Measurements from ENCODE around the gene PFDN5. TPM values are rescaled to one million over a fixed set of nuclear protein-coding genes. Genes with fewer than 3 reads are reported as not detected.
"Not testable (repeated sequence)": the region's sequence is repeated elsewhere in the genome, so short reads cannot be mapped to it uniquely, and the experiment has no call there.

The PFDN5 gene
- total RNA-seq, 1 experiment from 2014 or later = 288 TPM

- intact Hi-C loops (cut with micrococcal nuclease; ENCODE audit: unreplicated experiment) = no loop called here
- ChIA-PET POLR2A (ENCODE audit: low non-redundant PET) (no interaction called here), CTCF (no interaction called here)
- Histone ChIP-seq H3K9me3 (ENCODE audit: low read depth, low read length, poor library complexity, severe bottlenecking) (no peaks in the 10 kb centered on the region), H3K4me3 (ENCODE audit: low read depth, low read length, poor library complexity, severe bottlenecking) (no peak overlapping the region), H3K4me1 (ENCODE audit: insufficient read depth, low read length, poor library complexity, severe bottlenecking) (peaks cover 6% of the 10 kb centered on the region), H3K36me3 (ENCODE audit: insufficient read depth, low read length, poor library complexity, severe bottlenecking) (no peaks in the 10 kb centered on the region), H3K27me3 (replicated peaks; ENCODE audit: insufficient read depth, low read depth, low read length, poor library complexity) (no peaks in the 10 kb centered on the region), H3K27ac (ENCODE audit: low read depth, low read length, poor library complexity, severe bottlenecking) (no peak overlapping the region)
- no TSS peak for BruUV-seq (replicated peaks)
- no peak for DNase-seq (ENCODE audit: low spot score)
- TF ChIP-seq EZH2 (IDR thresholded peaks at IDR 0.05; ENCODE audit: borderline replicate concordance, low read depth, low read length, poor library complexity, severe bottlenecking) (no peak), CTCF (conservative IDR thresholded peaks at IDR 0.05; ENCODE audit: low read depth, low read length) (no peak)
Measured at GRCh38 chr12:53328043-53328435, 32.7 kb downstream of the PFDN5 start.

- Histone ChIP-seq H3K4me3 (ENCODE audit: low read depth, low read length, poor library complexity, severe bottlenecking) (no peak overlapping the region), H3K27me3 (replicated peaks; ENCODE audit: insufficient read depth, low read depth, low read length, poor library complexity) (no peaks in the 10 kb centered on the region), H3K36me3 (ENCODE audit: insufficient read depth, low read length, poor library complexity, severe bottlenecking) (no peaks in the 10 kb centered on the region), H3K27ac (ENCODE audit: low read depth, low read length, poor library complexity, severe bottlenecking) (no peak overlapping the region), H3K9me3 (ENCODE audit: low read depth, low read length, poor library complexity, severe bottlenecking) (no peaks in the 10 kb centered on the region), H3K4me1 (ENCODE audit: insufficient read depth, low read length, poor library complexity, severe bottlenecking) (peaks cover 3% of the 10 kb centered on the region)
- no TSS peak for BruUV-seq (replicated peaks)
- ChIA-PET POLR2A (ENCODE audit: low non-redundant PET) (no interaction called here), CTCF (no interaction called here)
- TF ChIP-seq EZH2 (IDR thresholded peaks at IDR 0.05; ENCODE audit: borderline replicate concordance, low read depth, low read length, poor library complexity, severe bottlenecking) (no peak), CTCF (conservative IDR thresholded peaks at IDR 0.05; ENCODE audit: low read depth, low read length) (no peak)
- intact Hi-C loops (cut with micrococcal nuclease; ENCODE audit: unreplicated experiment) = no loop called here
- no peak for DNase-seq (ENCODE audit: low spot score)
Measured at GRCh38 chr12:53330671-53331070, 35.3 kb downstream of the PFDN5 start.

- intact Hi-C loops (cut with micrococcal nuclease; ENCODE audit: unreplicated experiment); CTCF ChIA-PET; H3K27ac ChIP-seq (ENCODE audit: low read depth, low read length, poor library complexity, severe bottlenecking); H3K36me3 ChIP-seq (ENCODE audit: insufficient read depth, low read length, poor library complexity, severe bottlenecking); H3K4me3 ChIP-seq (ENCODE audit: low read depth, low read length, poor library complexity, severe bottlenecking); BruUV-seq (replicated peaks); POLR2A ChIA-PET (ENCODE audit: low non-redundant PET); H3K4me1 ChIP-seq (ENCODE audit: insufficient read depth, low read length, poor library complexity, severe bottlenecking); H3K27me3 ChIP-seq (replicated peaks; ENCODE audit: insufficient read depth, low read depth, low read length, poor library complexity); DNase-seq (ENCODE audit: low spot score); H3K9me3 ChIP-seq (ENCODE audit: low read depth, low read length, poor library complexity, severe bottlenecking): not testable (repeated sequence)
Measured at GRCh38 chr12:53332339-53332738, 37.0 kb downstream of the PFDN5 start.

- Histone ChIP-seq H3K36me3 (ENCODE audit: insufficient read depth, low read length, poor library complexity, severe bottlenecking) (no peaks in the 10 kb centered on the region), H3K27me3 (replicated peaks; ENCODE audit: insufficient read depth, low read depth, low read length, poor library complexity) (no peaks in the 10 kb centered on the region), H3K4me1 (ENCODE audit: insufficient read depth, low read length, poor library complexity, severe bottlenecking) (no peaks in the 10 kb centered on the region), H3K4me3 (ENCODE audit: low read depth, low read length, poor library complexity, severe bottlenecking) (no peak overlapping the region), H3K27ac (ENCODE audit: low read depth, low read length, poor library complexity, severe bottlenecking) (no peak overlapping the region), H3K9me3 (ENCODE audit: low read depth, low read length, poor library complexity, severe bottlenecking) (no peaks in the 10 kb centered on the region)
- ChIA-PET POLR2A (ENCODE audit: low non-redundant PET) (no interaction called here), CTCF (no interaction called here)
- BruUV-seq (replicated peaks) = no TSS peak
- TF ChIP-seq EZH2 (IDR thresholded peaks at IDR 0.05; ENCODE audit: borderline replicate concordance, low read depth, low read length, poor library complexity, severe bottlenecking) (no peak), CTCF (conservative IDR thresholded peaks at IDR 0.05; ENCODE audit: low read depth, low read length) (no peak)
- intact Hi-C loops (cut with micrococcal nuclease; ENCODE audit: unreplicated experiment) = no loop called here
- DNase-seq (ENCODE audit: low spot score) = no peak
Measured at GRCh38 chr12:53332744-53333143, 37.4 kb downstream of the PFDN5 start.
